ENCODE data around the gene AK1. TPM values are rescaled to one million over a fixed set of nuclear protein-coding genes. Genes with fewer than 3 reads are reported as not detected.

AK1 gene
- total and polyA plus RNA-seq, 9 of the 15 experiments (the other 6 are each of a cell fraction or from before 2014, with no cell fraction given) = 10.1 to 71.8 (median 39.0) TPM

GRCh38 chr9:127873886-127874285, 3.6 kb downstream of the AK1 start:
- WGBS (ENCODE audit: insufficient coverage, low coverage, missing lambda C conversion rate) = 77% methylated on average over 10 of the region's 10 CpGs
- H3K27me3 ChIP-seq (ENCODE audit: control insufficient read depth in 2 of 2, insufficient read depth in 2 of 2, low read length in 2 of 2) = no peaks in the 10 kb centered on the region
- H4K20me1 ChIP-seq (replicated peaks; ENCODE audit: control insufficient read depth, insufficient read depth, low read length) = no peaks in the 10 kb centered on the region
- no peak for TF ChIP-seq ZNF79 (CRISPR knock-in tag; IDR thresholded peaks at IDR 0.05; ENCODE audit: low read depth)
- no peak for TF ChIP-seq MTA1 (IDR thresholded peaks at IDR 0.05; ENCODE audit: borderline replicate concordance)
- TF ChIP-seq ZNF668 (CRISPR knock-in tag; IDR thresholded peaks at IDR 0.05) = no peak
- TF ChIP-seq DEAF1 (CRISPR knock-in tag; IDR thresholded peaks at IDR 0.05) = no peak
- BruUV-seq (replicated peaks) = no TSS peak
- H3K4me2 ChIP-seq (ENCODE audit: insufficient read depth, low read length) = no peak overlapping the region
- ATAC-seq (no peak), DNase-seq (ENCODE audit: extremely low read depth in 1 of 4, low spot score in 3 of 4) (no peak), FAIRE-seq (no peak)
- intact Hi-C loops (cut with micrococcal nuclease) (loop anchor here (5.0 to 10.0 kb wide), 2 partner anchors 72 to 279 kb away; partner anchors contain the start of gene FPGS), in situ Hi-C loops (cut with MboI) (loop anchor here (5.0 to 10.0 kb wide), 3 partner anchors 67 to 279 kb away; partner anchors contain the start of gene TOR2A)
- ChIA-PET CTCF (ENCODE audit: low intra/inter-chr PET ratio) (interaction anchor here (0.6 kb wide), 1 partner anchor 171 kb away, joined by 3 read pairs; no protein-coding TSS in a partner anchor), POLR2A (interaction anchor here (0.7 to 2.4 kb wide), 3 partner anchors 11 to 88 kb away, joined by 3 to 9 read pairs (median 3); partner anchors contain the start of gene CDK9)
- H3K27ac ChIP-seq (ENCODE audit: extremely low read depth, low read depth, low read length) = no peak overlapping the region
- H3K79me2 ChIP-seq (ENCODE audit: control insufficient read depth, insufficient read depth, low read length) = peaks cover 12% of the 10 kb centered on the region; the same call in 2 of the 3 replicates
- no peak overlapping the region for H2AFZ ChIP-seq (ENCODE audit: low read depth, low read length)
- peak overlapping the region in 1 of 2 experiments; percentile 18; a peak in 1 of 4 replicates for H3K9ac ChIP-seq (ENCODE audit: insufficient read depth in 1 of 2, low read depth in 2 of 2, low read length in 2 of 2)
- H3K4me1 ChIP-seq (replicated peaks in 1 of 2; ENCODE audit: control insufficient read depth in 2 of 2, insufficient read depth in 2 of 2, low read length in 2 of 2) = peaks cover 22 to 67% of the 10 kb centered on the region in 2 experiments; a peak in 4 of 5 replicates
- peaks cover 6% of the 10 kb centered on the region; the same call in 1 of the 3 replicates for H3K36me3 ChIP-seq (ENCODE audit: control insufficient read depth, insufficient read depth, low read length)
- no peak overlapping the region for H3K4me3 ChIP-seq
- H3K9me3 ChIP-seq (replicated peaks; ENCODE audit: control insufficient read depth, insufficient read depth, low read depth, low read length) = no peaks in the 10 kb centered on the region
- no peaks in the 10 kb centered on the region for H3K9me1 ChIP-seq (ENCODE audit: control insufficient read depth, insufficient read depth, low read length)
